PC-3 (cell line): ENCODE measurements around the gene PCTP. TPM values are rescaled to one million over a fixed set of nuclear protein-coding genes. Genes with fewer than 3 reads are reported as not detected.

ENCODE experiments used
- ATAC-seq: fragments of 200-7000 bp; cut with Tn5 transposase; 2 replicates; pipeline ENCODE4 v1.9.1; 2020; ENCODE audit warnings: mild to moderate bottlenecking, moderate library complexity
- BruUV-seq: library from RNA; stranded (reverse); fragments of 400-500 nt; replicated peaks from 2 replicates; lab custom pipeline; 2021; lab: Mats Ljungman, UMichigan
- CTCF ChIA-PET: fragments of 300-600 bp; sonication (Branson Sonifier 250); formaldehyde crosslinking; loops from one replicate; lab custom pipeline; 2022; ENCODE audit warnings: antibody characterized with exemption; lab: Charles Lee
- POLR2A ChIA-PET: fragments of 300-600 bp; sonication (Branson Sonifier 250); formaldehyde crosslinking; loops from one replicate; lab custom pipeline; 2022; ENCODE audit warnings: antibody characterized with exemption; ENCODE audit not compliant: unreplicated experiment; lab: Charles Lee
- DNase-seq: peaks from one replicate; pipeline ENCODE4 v3.0.0-alpha.2; 2015
- H2AFZ ChIP-seq: fragments of 300-600 bp; sonication (generic); 2 replicates; pipeline ENCODE4 v1.6.0; 2016; ENCODE audit warnings: antibody characterized with exemption, low read length
- H3F3A ChIP-seq: fragments of 300-600 bp; sonication (generic); one replicate; pipeline ENCODE4 v1.6.0; 2017; ENCODE audit warnings: antibody characterized with exemption, low read length, control low read depth, mild to moderate bottlenecking; ENCODE audit not compliant: unreplicated experiment
- H3K27ac ChIP-seq: fragments of 300-600 bp; sonication (generic); 2 replicates; pipeline ENCODE4 v1.5.1; 2016; ENCODE audit warnings: mild to moderate bottlenecking, low read length
- H3K27me3 ChIP-seq: fragments of 300-600 bp; sonication (generic); 2 replicates; pipeline ENCODE4 v1.6.1; 2016; ENCODE audit warnings: low read length, mixed read lengths
- H3K36me3 ChIP-seq: fragments of 300-600 bp; sonication (generic); 2 replicates; pipeline ENCODE4 v1.6.1; 2016; ENCODE audit warnings: low read depth, mixed run types, low read length, mixed read lengths
- H3K4me1 ChIP-seq: fragments of 300-600 bp; sonication (generic); 2 replicates; pipeline ENCODE4 v1.5.1; 2016; ENCODE audit warnings: low read length; ENCODE audit not compliant: insufficient read depth
- H3K4me2 ChIP-seq: fragments of 300-600 bp; sonication (generic); 2 replicates; pipeline ENCODE4 v1.6.0; 2016; ENCODE audit warnings: low read length
- H3K4me3 ChIP-seq: fragments of 300-600 bp; sonication (generic); 2 replicates; pipeline ENCODE4 v1.5.1; 2016; ENCODE audit warnings: mild to moderate bottlenecking, low read length, mixed read lengths
- H3K79me2 ChIP-seq: fragments of 300-600 bp; sonication (generic); 2 replicates; pipeline ENCODE4 v1.6.1; 2017; ENCODE audit warnings: low read length, mixed read lengths
- H3K9ac ChIP-seq: fragments of 300-600 bp; sonication (generic); 2 replicates; pipeline ENCODE4 v1.6.0; 2016; ENCODE audit warnings: mild to moderate bottlenecking, low read length
- H3K9me2 ChIP-seq: fragments of 300-600 bp; sonication (generic); replicated peaks from 2 replicates; pipeline ENCODE4 v1.6.1; 2016; ENCODE audit warnings: mixed run types, low read length, mixed read lengths
- H3K9me3 ChIP-seq: fragments of 300-600 bp; sonication (generic); 2 replicates; pipeline ENCODE4 v1.6.1; 2016; ENCODE audit warnings: low read length, mixed read lengths
- H4K20me1 ChIP-seq: fragments of 300-600 bp; sonication (generic); 2 replicates; pipeline ENCODE4 v1.6.1; 2016; ENCODE audit warnings: low read length, mixed read lengths
- CTCF ChIP-seq: fragments of 300-600 bp; sonication (generic); conservative IDR thresholded peaks from 2 replicates; pipeline ENCODE4 v1.5.1; 2017; ENCODE audit warnings: antibody characterized with exemption, low read depth, mild to moderate bottlenecking, low read length
- EZH2 ChIP-seq: fragments of 300-600 bp; sonication (generic); IDR thresholded peaks from one replicate; pipeline ENCODE4 v1.6.1; 2017; ENCODE audit warnings: antibody characterized with exemption, mild to moderate bottlenecking, low read length; ENCODE audit not compliant: unreplicated experiment
- EZH2phosphoT487 ChIP-seq: fragments of 300-600 bp; sonication (generic); IDR thresholded peaks from 2 replicates; pipeline ENCODE4 v1.6.1; 2018; ENCODE audit warnings: mild to moderate bottlenecking, antibody characterized with exemption, low read length, borderline replicate concordance
- intact Hi-C: fragments of 100-400 bp; cut with micrococcal nuclease; formaldehyde crosslinking; loops from 2 replicates; pipeline ENCODE4 v1.9.0; 2023
- total RNA-seq: library from RNA; depleted of rRNA; stranded (reverse); fragments of >200 nt; gene quantifications from 2 replicates; pipeline ENCODE4 v1.2.3, GENCODE V29; 2014

PCTP gene
- total RNA-seq, 1 experiment from 2014 or later: 17.6 TPM

DNA sequence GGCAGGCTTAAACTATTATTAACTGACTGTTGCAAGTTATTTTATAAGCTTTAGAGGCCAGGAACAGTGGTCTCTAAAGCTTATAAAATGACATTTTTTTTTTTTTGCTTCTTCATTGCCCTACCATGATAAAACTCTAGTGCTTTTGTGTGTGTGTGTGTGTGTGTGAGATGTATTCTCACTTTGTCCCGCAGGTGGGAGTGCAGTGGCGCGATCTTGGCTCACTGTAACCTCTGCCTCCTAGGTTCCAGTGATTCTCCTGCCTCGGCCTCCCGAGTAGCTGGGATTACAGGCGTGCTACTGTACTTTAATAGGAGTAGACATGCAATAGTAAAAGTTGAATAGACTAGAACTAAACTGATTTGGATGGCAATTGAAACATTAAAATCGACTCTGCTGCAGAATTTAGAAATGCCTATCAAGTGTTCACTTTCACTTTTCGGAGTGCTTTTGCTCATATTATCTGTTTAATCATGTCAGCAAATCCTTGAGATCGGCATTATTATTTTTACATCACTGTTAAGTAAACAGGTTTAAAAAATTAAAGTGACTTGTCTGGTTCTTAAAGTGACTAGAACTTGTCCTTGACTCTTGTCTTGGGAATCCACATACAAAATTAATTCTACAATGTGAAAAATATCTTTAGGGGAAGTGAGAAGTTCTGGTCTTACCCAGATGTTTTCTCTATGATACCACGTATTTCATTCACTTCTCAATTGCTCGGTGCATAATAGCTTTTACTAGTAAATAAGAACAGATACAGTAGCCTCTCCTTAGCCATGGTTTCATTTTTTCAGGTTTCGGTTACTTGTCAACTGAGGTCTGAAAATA, 8.4 kb upstream of the PCTP start:
- peak overlapping the region; percentile 14; the same call in 1 of the 2 replicates for H2AFZ ChIP-seq
- no peaks in the 10 kb centered on the region for H3K9me2 ChIP-seq
- H3K27me3 ChIP-seq: peaks cover 8% of the 10 kb centered on the region
- H4K20me1 ChIP-seq: no peaks in the 10 kb centered on the region
- POLR2A ChIA-PET: no interaction called here
- H3K9me3 ChIP-seq: no peaks in the 10 kb centered on the region
- DNase-seq (no peak), ATAC-seq (no peak)
- no peaks in the 10 kb centered on the region for H3F3A ChIP-seq
- peak overlapping the region; percentile 50 for H3K4me2 ChIP-seq
- CTCF ChIA-PET: no interaction called here
- H3K27ac ChIP-seq: 0 out of 2 replicates have a peak overlapping the region, but pooled peaks have one; percentile 1
- H3K4me3 ChIP-seq: peak overlapping the region; percentile 4; the same call in 1 of the 2 replicates
- peaks cover 11% of the 10 kb centered on the region for H3K4me1 ChIP-seq
- H3K9ac ChIP-seq: no peak overlapping the region
- H3K36me3 ChIP-seq: no peaks in the 10 kb centered on the region
- intact Hi-C loops: loop anchor here (2.0 kb wide), 1 partner anchor 28 kb away; no protein-coding TSS in a partner anchor
- H3K79me2 ChIP-seq: no peaks in the 10 kb centered on the region
- no peak for TF ChIP-seq EZH2
- no peak for TF ChIP-seq CTCF
- no peak for TF ChIP-seq EZH2phosphoT487
- no TSS peak for BruUV-seq

DNA sequence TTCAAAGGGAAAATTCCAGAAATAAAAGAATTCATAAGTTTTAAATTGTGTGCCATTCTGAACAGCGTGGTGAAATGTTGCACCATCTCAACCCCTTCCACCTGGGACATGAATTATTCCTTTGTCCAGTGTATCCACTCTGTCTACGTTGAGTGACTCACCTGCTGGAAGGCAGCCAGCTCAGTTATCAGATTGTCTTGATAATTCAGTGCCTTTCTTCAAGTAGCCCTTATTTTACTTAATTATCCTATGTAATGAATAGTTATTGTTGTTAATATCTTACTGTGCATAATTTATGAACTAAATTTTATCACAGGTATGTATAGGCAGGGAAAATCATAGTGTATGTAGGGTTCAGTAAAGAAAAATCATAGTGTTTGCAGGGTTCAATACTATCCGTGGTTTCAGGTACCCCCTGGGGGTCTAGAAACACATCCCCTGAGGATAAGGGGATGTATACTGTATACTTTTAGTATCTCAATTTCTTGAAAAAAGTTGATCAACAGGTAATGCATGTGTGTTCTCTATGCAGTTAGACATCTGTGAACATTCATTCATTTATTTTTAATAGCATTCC, 7.7 kb upstream of the PCTP start:
- Histone ChIP-seq H4K20me1 (no peaks in the 10 kb centered on the region), H3K9me3 (no peaks in the 10 kb centered on the region), H3F3A (no peaks in the 10 kb centered on the region), H3K4me1 (peaks cover 11% of the 10 kb centered on the region), H3K27me3 (peaks cover 8% of the 10 kb centered on the region), H3K27ac (0 out of 2 replicates have a peak overlapping the region, but pooled peaks have one; percentile 1), H3K9ac (no peak overlapping the region), H3K36me3 (no peaks in the 10 kb centered on the region), H3K9me2 (no peaks in the 10 kb centered on the region), H3K4me2 (peak overlapping the region; percentile 50), H3K79me2 (no peaks in the 10 kb centered on the region), H2AFZ (peak overlapping the region; percentile 14; the same call in 1 of the 2 replicates), H3K4me3 (peak overlapping the region; percentile 4; the same call in 1 of the 2 replicates)
- intact Hi-C loops: loop anchor here (2.0 kb wide), 1 partner anchor 28 kb away; no protein-coding TSS in a partner anchor
- BruUV-seq: no TSS peak
- DNase-seq: peak; percentile 97
- TF ChIP-seq EZH2phosphoT487 (no peak), EZH2 (no peak), CTCF (no peak)
- peak; percentile 89 for ATAC-seq
- ChIA-PET POLR2A (interaction anchor here (0.7 kb wide), 1 partner anchor 16 kb away, joined by 5 read pairs; no protein-coding TSS in a partner anchor), CTCF (no interaction called here)
